Measurements from ENCODE around the gene RHEX. TPM values are rescaled to one million over a fixed set of nuclear protein-coding genes. Genes with fewer than 3 reads are reported as not detected.

RHEX gene
- total RNA-seq, 4 donors from 2014 or later, result 1.1 to 28.1 (median 3.5) TPM

DNA sequence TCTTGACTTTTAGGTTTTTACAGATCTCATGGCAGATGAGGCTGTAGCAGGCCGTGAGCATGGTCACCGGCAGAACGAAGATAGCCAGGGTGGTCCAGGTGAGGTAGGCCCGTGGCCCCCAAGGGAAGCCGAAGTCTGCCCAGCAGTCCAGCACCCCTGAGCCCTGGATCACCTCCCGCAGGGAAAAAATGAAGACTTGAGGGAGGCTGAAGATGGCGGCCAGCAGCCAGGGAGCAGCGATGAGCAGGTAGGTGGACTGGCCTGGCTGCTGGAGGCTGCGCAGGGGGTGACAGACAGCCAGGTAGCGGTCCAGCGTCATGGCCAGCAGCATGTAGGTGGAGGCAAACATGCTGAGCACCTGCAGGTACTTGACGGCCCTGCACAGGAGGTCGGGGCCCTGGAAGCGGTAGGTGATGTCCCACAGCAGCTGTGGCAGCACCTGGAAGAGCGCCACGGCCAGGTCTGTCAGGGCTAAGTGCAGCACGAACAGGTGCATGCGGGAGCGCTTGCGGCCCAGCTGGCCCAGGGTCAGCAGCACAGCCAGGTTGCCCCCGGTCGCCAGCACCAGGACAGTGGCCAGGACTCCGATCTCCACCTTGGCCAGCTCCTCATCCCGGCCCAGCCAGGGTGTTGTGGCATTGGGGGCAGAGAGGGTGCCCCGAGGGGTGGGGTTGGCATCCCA, 63.4 kb downstream of the RHEX start:
- Histone ChIP-seq H3K4me3 (no peak overlapping the region), H3K36me3 (no peaks in the 10 kb centered on the region), H3K4me1 (peaks cover 0 to 11% (median 2%) of the 10 kb centered on the region in 4 donors), H3K27me3 (no peaks in the 10 kb centered on the region), H3K27ac (no peak overlapping the region), H3K9me3 (peaks cover 0 to 8% (median 0%) of the 10 kb centered on the region in 4 donors)
- no peak for DNase-seq
- no peak for TF ChIP-seq POLR2A (IDR thresholded peaks at IDR 0.05)
- TF ChIP-seq, protein P1, sequence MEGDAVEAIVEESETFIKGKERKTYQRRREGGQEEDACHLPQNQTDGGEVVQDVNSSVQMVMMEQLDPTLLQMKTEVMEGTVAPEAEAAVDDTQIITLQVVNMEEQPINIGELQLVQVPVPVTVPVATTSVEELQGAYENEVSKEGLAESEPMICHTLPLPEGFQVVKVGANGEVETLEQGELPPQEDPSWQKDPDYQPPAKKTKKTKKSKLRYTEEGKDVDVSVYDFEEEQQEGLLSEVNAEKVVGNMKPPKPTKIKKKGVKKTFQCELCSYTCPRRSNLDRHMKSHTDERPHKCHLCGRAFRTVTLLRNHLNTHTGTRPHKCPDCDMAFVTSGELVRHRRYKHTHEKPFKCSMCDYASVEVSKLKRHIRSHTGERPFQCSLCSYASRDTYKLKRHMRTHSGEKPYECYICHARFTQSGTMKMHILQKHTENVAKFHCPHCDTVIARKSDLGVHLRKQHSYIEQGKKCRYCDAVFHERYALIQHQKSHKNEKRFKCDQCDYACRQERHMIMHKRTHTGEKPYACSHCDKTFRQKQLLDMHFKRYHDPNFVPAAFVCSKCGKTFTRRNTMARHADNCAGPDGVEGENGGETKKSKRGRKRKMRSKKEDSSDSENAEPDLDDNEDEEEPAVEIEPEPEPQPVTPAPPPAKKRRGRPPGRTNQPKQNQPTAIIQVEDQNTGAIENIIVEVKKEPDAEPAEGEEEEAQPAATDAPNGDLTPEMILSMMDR (IDR thresholded peaks at IDR 0.05), result no peak

DNA sequence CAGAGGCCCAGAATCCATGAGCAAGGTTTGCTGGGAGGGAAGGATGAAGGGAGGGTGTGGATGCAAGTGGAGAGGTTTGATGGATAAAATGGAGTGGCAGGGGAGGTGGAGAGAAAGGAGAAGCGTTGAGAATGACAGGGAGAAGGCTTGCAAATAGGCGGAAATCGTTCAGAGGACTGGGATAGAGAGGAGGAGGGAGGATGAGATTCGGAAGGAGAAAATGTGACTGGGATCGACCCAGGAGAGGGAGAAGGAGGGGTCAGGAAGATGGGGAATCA, 63.8 kb downstream of the RHEX start:
- H3K4me1 ChIP-seq, result peaks cover 0 to 11% (median 2%) of the 10 kb centered on the region in 4 donors
- peaks cover 0 to 12% (median 0%) of the 10 kb centered on the region in 4 donors for H3K9me3 ChIP-seq
- no peaks in the 10 kb centered on the region for H3K27me3 ChIP-seq
- no peak for DNase-seq
- H3K36me3 ChIP-seq, result no peaks in the 10 kb centered on the region
- H3K27ac ChIP-seq, result no peak overlapping the region
- TF ChIP-seq, protein P1 (IDR thresholded peaks at IDR 0.05), result no peak
- no peak for TF ChIP-seq POLR2A (IDR thresholded peaks at IDR 0.05)
- peak overlapping the region in 2 of 4 donors; percentile 31 to 43 for H3K4me3 ChIP-seq

DNA sequence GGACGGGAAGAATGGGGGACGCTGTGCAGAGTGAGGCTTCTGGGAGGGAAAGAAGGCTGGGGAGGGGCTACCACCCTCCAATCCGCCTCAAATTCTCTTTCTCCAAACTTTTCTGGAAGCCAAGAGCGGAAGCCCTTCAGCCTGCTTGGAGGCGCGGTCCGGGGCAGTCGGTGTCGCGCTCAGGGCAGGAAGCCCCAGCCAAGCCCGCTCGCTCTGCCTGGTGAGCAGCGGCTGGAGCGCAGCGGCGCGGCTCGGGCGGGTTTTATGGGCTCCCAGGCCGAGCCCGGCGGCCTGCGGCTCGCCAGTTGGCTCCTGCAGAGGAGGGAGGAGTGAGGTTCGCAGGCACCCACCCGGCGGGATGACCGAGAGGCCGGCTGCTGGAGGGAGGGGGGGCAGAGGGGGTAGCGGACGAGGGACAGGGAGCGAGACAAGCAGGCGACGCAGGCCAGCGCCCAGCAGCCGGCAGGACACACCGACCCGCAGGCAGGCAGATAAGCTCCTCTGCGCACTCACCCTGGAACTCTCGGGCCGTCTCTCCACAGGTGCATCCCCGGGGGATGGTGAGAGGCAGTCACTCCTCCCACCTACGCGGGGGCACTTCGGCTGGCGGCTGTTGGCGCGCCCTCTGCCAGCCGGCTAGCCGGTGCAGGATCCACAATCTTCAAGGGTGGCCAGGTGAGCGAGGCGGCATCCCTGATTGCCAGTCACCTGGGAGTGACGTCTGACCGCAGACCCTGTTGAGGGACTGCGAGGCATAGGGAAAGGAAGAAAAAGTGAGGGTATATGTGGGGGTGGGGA, 64.4 kb downstream of the RHEX start, which contains the start of gene AVPR1B:
Gene AVPR1B (minus strand): TSS at position 238 of the 798 bp plus-strand sequence. CDS start 498 bp downstream, outside the sequence.
- H3K27ac ChIP-seq, result no peak within 1 kb of the TSS
- H3K4me1 ChIP-seq, result peaks cover 0 to 11% (median 2%) of the 10 kb centered on the region in 4 donors
- H3K9me3 ChIP-seq, result peaks cover 0 to 13% (median 0%) of the 10 kb centered on the region in 4 donors
- no peaks in the 10 kb centered on the region for H3K27me3 ChIP-seq
- no peaks in the 10 kb centered on the region for H3K36me3 ChIP-seq
- no peak for TF ChIP-seq POLR2A (IDR thresholded peaks at IDR 0.05)
- TF ChIP-seq, protein P1 (IDR thresholded peaks at IDR 0.05), result no peak
- peak within 1 kb of the TSS; percentile 22 to 43 (median 37) for H3K4me3 ChIP-seq
- peak; percentile 41 to 62 (median 57) for DNase-seq

DNA sequence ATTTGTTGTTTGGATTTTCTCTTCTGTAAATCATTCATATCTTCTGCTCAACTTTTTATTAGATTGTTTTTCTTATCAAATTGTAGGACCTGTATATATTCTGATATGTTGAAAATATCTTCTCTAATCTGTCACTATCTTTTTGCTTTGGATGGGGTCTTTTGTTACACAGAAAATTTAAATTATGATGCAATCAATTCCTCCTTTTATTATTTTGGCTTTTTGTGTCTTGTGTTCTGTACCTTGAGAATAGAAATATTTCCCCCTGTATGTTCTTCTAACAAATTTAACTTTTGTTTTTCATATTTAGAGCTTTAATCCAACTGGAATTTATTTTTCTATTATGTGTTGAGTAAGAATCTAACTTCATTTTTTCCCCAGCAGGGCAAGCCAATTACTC, 67.4 kb downstream of the RHEX start:
- Histone ChIP-seq H3K27ac (no peak overlapping the region), H3K4me1 (peaks cover 0 to 11% (median 2%) of the 10 kb centered on the region in 4 donors), H3K36me3 (no peaks in the 10 kb centered on the region), H3K4me3 (no peak overlapping the region), H3K27me3 (no peaks in the 10 kb centered on the region), H3K9me3 (peaks cover 0 to 13% (median 0%) of the 10 kb centered on the region in 4 donors)
- no peak for DNase-seq
- TF ChIP-seq, protein P1 (IDR thresholded peaks at IDR 0.05), result no peak
- TF ChIP-seq POLR2A (IDR thresholded peaks at IDR 0.05), result no peak

DNA sequence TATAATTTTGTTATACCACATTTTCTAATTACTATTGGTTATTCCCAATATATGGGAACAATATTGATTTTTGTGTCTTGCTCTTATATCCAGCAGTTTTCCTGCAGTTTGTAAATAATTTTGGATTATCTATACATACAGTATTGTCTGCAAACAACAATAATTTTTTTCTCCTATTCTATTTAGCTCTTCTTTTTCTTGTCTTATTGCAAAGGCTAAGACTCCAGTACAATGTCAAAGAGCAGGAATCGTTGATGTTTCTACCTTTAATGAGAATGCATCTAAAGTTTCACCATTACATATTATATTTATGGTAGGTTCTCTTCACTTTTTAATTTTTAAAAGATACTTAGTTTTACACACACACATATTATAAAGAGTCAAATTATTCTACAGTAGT, 68.3 kb downstream of the RHEX start:
- Histone ChIP-seq H3K36me3 (no peaks in the 10 kb centered on the region), H3K4me3 (no peak overlapping the region), H3K27me3 (no peaks in the 10 kb centered on the region), H3K27ac (no peak overlapping the region), H3K4me1 (peaks cover 0 to 11% (median 2%) of the 10 kb centered on the region in 4 donors), H3K9me3 (peaks cover 0 to 13% (median 0%) of the 10 kb centered on the region in 4 donors)
- TF ChIP-seq POLR2A (IDR thresholded peaks at IDR 0.05), result no peak
- TF ChIP-seq, protein P1 (IDR thresholded peaks at IDR 0.05), result no peak
- no peak for DNase-seq
